Esophagus muscularis mucosa (tissue), 4 donors: ENCODE measurements around the gene TEKTIP1. TPM values are rescaled to one million over a fixed set of nuclear protein-coding genes. Genes with fewer than 3 reads are reported as not detected.

Source experiments
- DNase-seq: peaks from one replicate; pipeline ENCODE4 v3.0.0-alpha.2; 2017; ENCODE audit errors: extremely low spot score
- H3K27ac ChIP-seq, 4 donors: fragments of 200-600 bp; sonication (generic); replicated peaks in 1 of 4; 1 replicate in 3 of 4; 2 replicates in 1 of 4; pipeline ENCODE4 v1.5.1; 2016 to 2019; ENCODE audit warnings: mild to moderate bottlenecking in 1 of 4
- H3K27me3 ChIP-seq, 4 donors: fragments of 200-600 bp; sonication (generic); one replicate each; pipeline versions ENCODE4 v1.5.1 to v1.6.0; 2016 to 2019
- H3K36me3 ChIP-seq, 4 donors: fragments of 200-600 bp; sonication (generic); one replicate each; pipeline ENCODE4 v1.5.1; 2016 to 2019
- H3K4me1 ChIP-seq, 4 donors: fragments of 200-600 bp; sonication (generic); one replicate each; pipeline ENCODE4 v1.5.1; 2016 to 2019
- H3K4me3 ChIP-seq, 4 donors: fragments of 200-600 bp; sonication (generic); 1 replicate in 2 of 4; 2 replicates in 2 of 4; pipeline ENCODE4 v1.5.1; 2016 to 2019; ENCODE audit warnings: mild to moderate bottlenecking in 4 of 4, moderate library complexity in 1 of 4
- H3K9me3 ChIP-seq, 4 donors: fragments of 200-600 bp; sonication (generic); 1 replicate in 3 of 4; 2 replicates in 1 of 4; pipeline ENCODE4 v1.5.1; 2016 to 2019
- CTCF ChIP-seq, 3 experiments: fragments of 200-600 bp in 2 of 3; fragments of 450-650 bp in 1 of 3; sonication (generic) in 2 of 3; IDR thresholded peaks; one replicate each; pipeline ENCODE4 v1.5.1; 2017 to 2019; ENCODE audit warnings: antibody characterized with exemption in 3 of 3, mild to moderate bottlenecking in 2 of 3, moderate library complexity in 1 of 3
- EP300 ChIP-seq: sonication (generic); formaldehyde crosslinking; IDR thresholded peaks from one replicate; pipeline ENCODE4 v1.6.1; 2017; ENCODE audit warnings: antibody characterized with exemption
- POLR2A ChIP-seq: fragments of 450-650 bp; IDR thresholded peaks from one replicate; pipeline ENCODE4 v1.6.1; 2017; ENCODE audit warnings: antibody characterized with exemption, moderate library complexity, mild to moderate bottlenecking, low read depth
- POLR2AphosphoS5 ChIP-seq, 2 donors: sonication (generic); formaldehyde crosslinking; IDR thresholded peaks; one replicate each; pipeline ENCODE4 v1.6.1; 2017; ENCODE audit warnings: antibody characterized with exemption in 2 of 2
- WGBS: methylation state at CpG from one replicate; pipeline ENCODE4 v1.1.5; 2018; 5-methylcytosine and 5-hydroxymethylcytosine counted together
- intact Hi-C: fragments of 100-400 bp; cut with DNase I; formaldehyde crosslinking; loops from one replicate; pipeline ENCODE4 v1.15.1; 2023
- total RNA-seq, 4 donors: library from RNA; depleted of rRNA; stranded (reverse); fragments of >200 nt; gene quantifications; one replicate each; pipeline versions ENCODE4 v1.1.0 to v1.2.1, GENCODE V29; 2016

TEKTIP1 gene
- not detected for total RNA-seq

- Histone ChIP-seq H3K4me3 (no peak within 1 kb of the TSS), H3K9me3 (no peaks in the 10 kb centered on the region), H3K4me1 (peaks cover 0 to 35% (median 34%) of the 10 kb centered on the region in 4 donors), H3K27ac (peak within 1 kb of the TSS in 1 of 4 donors; percentile 33), H3K36me3 (peaks cover 13 to 54% (median 43%) of the 10 kb centered on the region in 4 donors), H3K27me3 (no peaks in the 10 kb centered on the region)
- DNase-seq, result no peak
- 58% methylated on average over 24 of the region's 28 CpGs for WGBS
- TF ChIP-seq POLR2A (no peak), CTCF (IDR thresholded peaks at IDR 0.05) (no peak), POLR2AphosphoS5 (IDR thresholded peaks at IDR 0.05) (no peak)
- intact Hi-C loops, result no loop called here
These were observed at the start of gene TEKTIP1 for GRCh38 chr19:3538965-3539755. Gene TEKTIP1, plus strand, starts transcription at chr19:3539174. Its CDS starts 4 bp downstream, at chr19:3539178.

GRCh38 chr19:3491396-3492119, 47.4 kb upstream of the TEKTIP1 start:
- no peak for DNase-seq
- 89% methylated on average over 43 of the region's 55 CpGs for WGBS
- Histone ChIP-seq H3K27ac (no peak overlapping the region), H3K36me3 (peaks cover 40 to 69% (median 61%) of the 10 kb centered on the region in 4 donors), H3K9me3 (no peaks in the 10 kb centered on the region), H3K4me1 (no peaks in the 10 kb centered on the region), H3K27me3 (peaks cover 0 to 3% (median 0%) of the 10 kb centered on the region in 4 donors), H3K4me3 (no peak overlapping the region)
- TF ChIP-seq POLR2AphosphoS5 (IDR thresholded peaks at IDR 0.05) (no peak), EP300 (no peak), POLR2A (no peak), CTCF (IDR thresholded peaks at IDR 0.05) (no peak)
- intact Hi-C loops, result no loop called here

GRCh38 chr19:3492131-3492839, 46.7 kb upstream of the TEKTIP1 start:
- Histone ChIP-seq H3K27ac (no peak overlapping the region), H3K4me3 (no peak overlapping the region), H3K9me3 (no peaks in the 10 kb centered on the region), H3K27me3 (no peaks in the 10 kb centered on the region), H3K4me1 (no peaks in the 10 kb centered on the region), H3K36me3 (peaks cover 41 to 77% (median 66%) of the 10 kb centered on the region in 4 donors)
- intact Hi-C loops, result no loop called here
- no peak for TF ChIP-seq POLR2A
- TF ChIP-seq POLR2AphosphoS5 (IDR thresholded peaks at IDR 0.05), result no peak
- TF ChIP-seq EP300, result no peak
- no peak for TF ChIP-seq CTCF (IDR thresholded peaks at IDR 0.05)
- 94% methylated on average over 38 of the region's 45 CpGs for WGBS
- DNase-seq, result no peak

GRCh38 chr19:3492919-3493318, 46.1 kb upstream of the TEKTIP1 start:
- intact Hi-C loops, result no loop called here
- H3K27me3 ChIP-seq, result no peaks in the 10 kb centered on the region
- no peak overlapping the region for H3K27ac ChIP-seq
- WGBS, result 92% methylated on average over 16 of the region's 16 CpGs
- H3K9me3 ChIP-seq, result no peaks in the 10 kb centered on the region
- no peak overlapping the region for H3K4me3 ChIP-seq
- peaks cover 0 to 3% (median 0%) of the 10 kb centered on the region in 4 donors for H3K4me1 ChIP-seq
- no peak for TF ChIP-seq CTCF (IDR thresholded peaks at IDR 0.05)
- no peak for TF ChIP-seq POLR2A
- no peak for TF ChIP-seq POLR2AphosphoS5 (IDR thresholded peaks at IDR 0.05)
- no peak for TF ChIP-seq EP300
- H3K36me3 ChIP-seq, result peaks cover 41 to 79% (median 67%) of the 10 kb centered on the region in 4 donors
- DNase-seq, result no peak
